Kidney tubule cell (primary cell): ENCODE data around the gene KIAA1143.
A peak's percentile ranks its signal among the peaks of the same experiment; 100 is the strongest.

Source experiments
- DNase-seq: peaks from one replicate; pipeline ENCODE4 v3.0.0-alpha.2; 2018; ENCODE audit warnings: low spot score

KIAA1143 gene

GRCh38 chr3:44761424-44762169 is at the start of gene KIAA1143, which contains the start of gene KIF15:
Gene KIAA1143, minus strand, starts transcription at chr3:44761619. Its CDS starts 17 bp downstream, at chr3:44761602.
Gene KIF15, plus strand, starts transcription at chr3:44761794. Its CDS starts 72 bp downstream, at chr3:44761866.
- DNase-seq, result peak; percentile 96

- DNase-seq, result no peak
Measured at GRCh38 chr3:44805960-44806359, 44.5 kb upstream of the KIAA1143 start.

- no peak for DNase-seq
Measured at GRCh38 chr3:44803298-44803697, 41.9 kb upstream of the KIAA1143 start.

GRCh38 chr3:44802011-44802410 is 40.6 kb upstream of the KIAA1143 start:
- no peak for DNase-seq

GRCh38 chr3:44795197-44795596 is 33.8 kb upstream of the KIAA1143 start:
- DNase-seq, result no peak

GRCh38 chr3:44782891-44783290 is 21.5 kb upstream of the KIAA1143 start:
- no peak for DNase-seq

- no peak for DNase-seq
Measured at GRCh38 chr3:44772099-44772442, 10.7 kb upstream of the KIAA1143 start.

- no peak for DNase-seq
Measured at GRCh38 chr3:44771424-44772098, 10.1 kb upstream of the KIAA1143 start.

GRCh38 chr3:44764248-44764647 is 2.8 kb upstream of the KIAA1143 start:
- DNase-seq, result no peak

- no peak for DNase-seq
Measured at GRCh38 chr3:44762690-44763089, 1.3 kb upstream of the KIAA1143 start.

- DNase-seq, result peak; percentile 15
Measured at GRCh38 chr3:44762170-44762677, 805 bp upstream of the KIAA1143 start.

- DNase-seq, result no peak
Measured at GRCh38 chr3:44761101-44761423, 357 bp downstream of the KIAA1143 start.

GRCh38 chr3:44734646-44735168 is 26.7 kb downstream of the KIAA1143 start:
- no peak for DNase-seq

GRCh38 chr3:44729384-44729910 is 32.0 kb downstream of the KIAA1143 start, which contains the start of gene ZNF501:
Gene ZNF501, plus strand, starts transcription at chr3:44729635. Its CDS starts 4,787 bp downstream, at chr3:44734422.
- DNase-seq, result peak; percentile 84

GRCh38 chr3:44722103-44722401 is 39.4 kb downstream of the KIAA1143 start:
- DNase-seq, result no peak

- no peak for DNase-seq
Measured at GRCh38 chr3:44721231-44722102, 40.0 kb downstream of the KIAA1143 start.

- peak; percentile 82 for DNase-seq
Measured at GRCh38 chr3:44712455-44713075, 48.9 kb downstream of the KIAA1143 start, which contains the start of gene ZNF502. Gene ZNF502, plus strand, starts transcription at chr3:44712660. Its CDS starts 7,602 bp downstream, at chr3:44720262.
